ENCODE data around the gene ABCC10.
A peak's percentile ranks its signal among the peaks of the same experiment; 100 is the strongest.
"Not testable (repeated sequence)": the region's sequence is repeated elsewhere in the genome, so short reads cannot be mapped to it uniquely, and the experiment has no call there.

Gene ABCC10

GRCh38 chr6:43496370-43497128, 69.2 kb downstream of the ABCC10 start:
- H3K4me3 ChIP-seq (ENCODE audit: low read length), result no peak overlapping the region

GRCh38 chr6:43497129-43497396, 69.7 kb downstream of the ABCC10 start:
- Histone ChIP-seq H3K9ac (ENCODE audit: low read length) (no peak overlapping the region), H3K4me1 (ENCODE audit: control insufficient read depth, insufficient read depth, low read length) (peaks cover 45% of the 10 kb centered on the region), H3K36me3 (ENCODE audit: control insufficient read depth, insufficient read depth, low read length) (peaks cover 34% of the 10 kb centered on the region), H3K27me3 (ENCODE audit: control insufficient read depth, insufficient read depth, low read length) (no peaks in the 10 kb centered on the region), H3K9me3 (ENCODE audit: control insufficient read depth, low read length) (no peaks in the 10 kb centered on the region), H3K4me3 (ENCODE audit: low read length) (no peak overlapping the region)

More at GRCh38 chr6:43496370-43497128, 69.2 kb downstream of the ABCC10 start:
- Histone ChIP-seq H3K27me3 (ENCODE audit: control insufficient read depth, insufficient read depth, low read length) (no peaks in the 10 kb centered on the region), H3K9ac (ENCODE audit: low read length) (peak overlapping the region; percentile 22), H3K4me1 (ENCODE audit: control insufficient read depth, insufficient read depth, low read length) (peaks cover 48% of the 10 kb centered on the region), H3K9me3 (ENCODE audit: control insufficient read depth, low read length) (no peaks in the 10 kb centered on the region), H3K36me3 (ENCODE audit: control insufficient read depth, insufficient read depth, low read length) (peaks cover 33% of the 10 kb centered on the region)

GRCh38 chr6:43497689-43498088, 70.3 kb downstream of the ABCC10 start:
- Histone ChIP-seq H3K9ac (ENCODE audit: low read length) (no peak overlapping the region), H3K4me3 (ENCODE audit: low read length) (no peak overlapping the region), H3K4me1 (ENCODE audit: control insufficient read depth, insufficient read depth, low read length) (peaks cover 38% of the 10 kb centered on the region), H3K36me3 (ENCODE audit: control insufficient read depth, insufficient read depth, low read length) (peaks cover 40% of the 10 kb centered on the region), H3K9me3 (ENCODE audit: control insufficient read depth, low read length) (no peaks in the 10 kb centered on the region), H3K27me3 (ENCODE audit: control insufficient read depth, insufficient read depth, low read length) (no peaks in the 10 kb centered on the region)

GRCh38 chr6:43498291-43498690, 71.0 kb downstream of the ABCC10 start:
- peaks cover 42% of the 10 kb centered on the region for H3K36me3 ChIP-seq (ENCODE audit: control insufficient read depth, insufficient read depth, low read length)
- H3K4me1 ChIP-seq (ENCODE audit: control insufficient read depth, insufficient read depth, low read length), result peaks cover 32% of the 10 kb centered on the region

GRCh38 chr6:43499028-43499815, 71.9 kb downstream of the ABCC10 start:
- no peaks in the 10 kb centered on the region for H3K27me3 ChIP-seq (ENCODE audit: control insufficient read depth, insufficient read depth, low read length)
- no peak overlapping the region for H3K4me3 ChIP-seq (ENCODE audit: low read length)
- no peaks in the 10 kb centered on the region for H3K9me3 ChIP-seq (ENCODE audit: control insufficient read depth, low read length)
- no peak overlapping the region for H3K9ac ChIP-seq (ENCODE audit: low read length)
- H3K36me3 ChIP-seq (ENCODE audit: control insufficient read depth, insufficient read depth, low read length), result peaks cover 42% of the 10 kb centered on the region
- peaks cover 23% of the 10 kb centered on the region for H3K4me1 ChIP-seq (ENCODE audit: control insufficient read depth, insufficient read depth, low read length)

More at GRCh38 chr6:43498291-43498690, 71.0 kb downstream of the ABCC10 start:
- not testable (repeated sequence) for H3K9ac ChIP-seq (ENCODE audit: low read length); H3K4me3 ChIP-seq (ENCODE audit: low read length); H3K27me3 ChIP-seq (ENCODE audit: control insufficient read depth, insufficient read depth, low read length); H3K9me3 ChIP-seq (ENCODE audit: control insufficient read depth, low read length)

All from mucosa of stomach (tissue), 1 donor.